IPS-NIHi7 (cell line): ENCODE data around the gene IFNA2.
"Not testable (repeated sequence)": the region's sequence is repeated elsewhere in the genome, so short reads cannot be mapped to it uniquely, and the experiment has no call there.

Experiments
- DNase-seq: peaks from one replicate; pipeline ENCODE4 v3.0.0; 2012; ENCODE audit warnings: mixed read lengths; ENCODE audit errors: extremely low spot score

Gene IFNA2

GRCh38 chr9:21385131-21385670, at the start of gene IFNA2:
TSS of gene IFNA2 (minus strand) at chr9:21385398. CDS start at chr9:21385329, 69 bp downstream.
- no peak for DNase-seq

GRCh38 chr9:21435015-21435383, 49.8 kb upstream of the IFNA2 start:
- DNase-seq = not testable (repeated sequence)

GRCh38 chr9:21434202-21435014, 49.2 kb upstream of the IFNA2 start:
- peak; percentile 31 for DNase-seq

- DNase-seq = no peak
Measured at GRCh38 chr9:21432672-21433425, 47.7 kb upstream of the IFNA2 start.

GRCh38 chr9:21429191-21429590, 44.0 kb upstream of the IFNA2 start:
- no peak for DNase-seq

GRCh38 chr9:21428235-21428634, 43.0 kb upstream of the IFNA2 start:
- DNase-seq = no peak

- no peak for DNase-seq
Measured at GRCh38 chr9:21415493-21416267, 30.5 kb upstream of the IFNA2 start.

- no peak for DNase-seq
Measured at GRCh38 chr9:21414220-21414940, 29.2 kb upstream of the IFNA2 start.

GRCh38 chr9:21413624-21414023, 28.4 kb upstream of the IFNA2 start:
- peak; percentile 31 for DNase-seq

GRCh38 chr9:21413151-21413550, 28.0 kb upstream of the IFNA2 start:
- DNase-seq = no peak

GRCh38 chr9:21412107-21412506, 26.9 kb upstream of the IFNA2 start:
- DNase-seq = no peak

- no peak for DNase-seq
Measured at GRCh38 chr9:21408817-21409216, 23.6 kb upstream of the IFNA2 start, which contains the start of gene IFNA8. TSS of gene IFNA8 (plus strand) at chr9:21409117. CDS start at chr9:21409177, 60 bp downstream.

- DNase-seq = no peak
Measured at GRCh38 chr9:21404146-21404545, 18.9 kb upstream of the IFNA2 start.

GRCh38 chr9:21402386-21403251, 17.4 kb upstream of the IFNA2 start:
- peak; percentile 62 for DNase-seq

- DNase-seq = no peak
Measured at GRCh38 chr9:21399956-21400355, 14.8 kb upstream of the IFNA2 start.

- no peak for DNase-seq
Measured at GRCh38 chr9:21398955-21399489, 13.8 kb upstream of the IFNA2 start.

GRCh38 chr9:21395778-21396717, 10.8 kb upstream of the IFNA2 start:
- DNase-seq = peak; percentile 57

GRCh38 chr9:21392270-21392669, 7.1 kb upstream of the IFNA2 start:
- peak; percentile 34 for DNase-seq

GRCh38 chr9:21383627-21384026, 1.6 kb downstream of the IFNA2 start:
- no peak for DNase-seq
